ENCODE results near the gene PTPRF.

PTPRF gene

DNA sequence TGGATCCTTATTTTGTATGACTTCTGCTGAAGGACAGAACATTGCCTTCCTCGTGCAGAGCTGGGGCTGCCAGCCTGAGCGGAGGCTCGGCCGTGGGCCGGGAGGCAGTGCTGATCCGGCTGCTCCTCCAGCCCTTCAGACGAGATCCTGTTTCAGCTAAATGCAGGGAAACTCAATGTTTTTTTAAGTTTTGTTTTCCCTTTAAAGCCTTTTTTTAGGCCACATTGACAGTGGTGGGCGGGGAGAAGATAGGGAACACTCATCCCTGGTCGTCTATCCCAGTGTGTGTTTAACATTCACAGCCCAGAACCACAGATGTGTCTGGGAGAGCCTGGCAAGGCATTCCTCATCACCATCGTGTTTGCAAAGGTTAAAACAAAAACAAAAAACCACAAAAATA lies 91.8 kb downstream of the PTPRF start:
- DNase-seq (ENCODE audit: low read depth) = peak; percentile 89
- TF ChIP-seq, protein P1, sequence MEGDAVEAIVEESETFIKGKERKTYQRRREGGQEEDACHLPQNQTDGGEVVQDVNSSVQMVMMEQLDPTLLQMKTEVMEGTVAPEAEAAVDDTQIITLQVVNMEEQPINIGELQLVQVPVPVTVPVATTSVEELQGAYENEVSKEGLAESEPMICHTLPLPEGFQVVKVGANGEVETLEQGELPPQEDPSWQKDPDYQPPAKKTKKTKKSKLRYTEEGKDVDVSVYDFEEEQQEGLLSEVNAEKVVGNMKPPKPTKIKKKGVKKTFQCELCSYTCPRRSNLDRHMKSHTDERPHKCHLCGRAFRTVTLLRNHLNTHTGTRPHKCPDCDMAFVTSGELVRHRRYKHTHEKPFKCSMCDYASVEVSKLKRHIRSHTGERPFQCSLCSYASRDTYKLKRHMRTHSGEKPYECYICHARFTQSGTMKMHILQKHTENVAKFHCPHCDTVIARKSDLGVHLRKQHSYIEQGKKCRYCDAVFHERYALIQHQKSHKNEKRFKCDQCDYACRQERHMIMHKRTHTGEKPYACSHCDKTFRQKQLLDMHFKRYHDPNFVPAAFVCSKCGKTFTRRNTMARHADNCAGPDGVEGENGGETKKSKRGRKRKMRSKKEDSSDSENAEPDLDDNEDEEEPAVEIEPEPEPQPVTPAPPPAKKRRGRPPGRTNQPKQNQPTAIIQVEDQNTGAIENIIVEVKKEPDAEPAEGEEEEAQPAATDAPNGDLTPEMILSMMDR (conservative IDR thresholded peaks at IDR 0.05; ENCODE audit: low read length) = no peak

DNA sequence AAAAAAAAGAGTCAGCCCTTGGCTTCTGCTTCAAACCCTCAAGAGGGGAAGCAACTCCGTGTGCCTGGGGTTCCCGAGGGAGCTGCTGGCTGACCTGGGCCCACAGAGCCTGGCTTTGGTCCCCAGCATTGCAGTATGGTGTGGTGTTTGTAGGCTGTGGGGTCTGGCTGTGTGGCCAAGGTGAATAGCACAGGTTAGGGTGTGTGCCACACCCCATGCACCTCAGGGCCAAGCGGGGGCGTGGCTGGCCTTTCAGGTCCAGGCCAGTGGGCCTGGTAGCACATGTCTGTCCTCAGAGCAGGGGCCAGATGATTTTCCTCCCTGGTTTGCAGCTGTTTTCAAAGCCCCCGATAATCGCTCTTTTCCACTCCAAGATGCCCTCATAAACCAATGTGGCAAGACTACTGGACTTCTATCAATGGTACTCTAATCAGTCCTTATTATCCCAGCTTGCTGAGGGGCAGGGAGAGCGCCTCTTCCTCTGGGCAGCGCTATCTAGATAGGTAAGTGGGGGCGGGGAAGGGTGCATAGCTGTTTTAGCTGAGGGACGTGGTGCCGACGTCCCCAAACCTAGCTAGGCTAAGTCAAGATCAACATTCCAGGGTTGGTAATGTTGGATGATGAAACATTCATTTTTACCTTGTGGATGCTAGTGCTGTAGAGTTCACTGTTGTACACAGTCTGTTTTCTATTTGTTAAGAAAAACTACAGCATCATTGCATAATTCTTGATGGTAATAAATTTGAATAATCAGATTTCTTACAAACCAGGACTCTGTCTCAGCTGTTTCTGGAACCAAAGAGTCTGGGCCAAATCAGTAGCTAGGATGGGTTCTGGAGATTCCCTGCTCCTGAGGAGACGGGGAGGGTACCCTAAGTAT lies 92.5 kb downstream of the PTPRF start:
- peak; percentile 72 for DNase-seq (ENCODE audit: low read depth)
- H3K4me3 ChIP-seq (ENCODE audit: low read length) = no peak overlapping the region
- TF ChIP-seq, protein P1 (conservative IDR thresholded peaks at IDR 0.05; ENCODE audit: low read length) = no peak

More for the DNA sequence above, 91.8 kb downstream of the PTPRF start:
- H3K4me3 ChIP-seq (ENCODE audit: low read length) = no peak overlapping the region

DNA sequence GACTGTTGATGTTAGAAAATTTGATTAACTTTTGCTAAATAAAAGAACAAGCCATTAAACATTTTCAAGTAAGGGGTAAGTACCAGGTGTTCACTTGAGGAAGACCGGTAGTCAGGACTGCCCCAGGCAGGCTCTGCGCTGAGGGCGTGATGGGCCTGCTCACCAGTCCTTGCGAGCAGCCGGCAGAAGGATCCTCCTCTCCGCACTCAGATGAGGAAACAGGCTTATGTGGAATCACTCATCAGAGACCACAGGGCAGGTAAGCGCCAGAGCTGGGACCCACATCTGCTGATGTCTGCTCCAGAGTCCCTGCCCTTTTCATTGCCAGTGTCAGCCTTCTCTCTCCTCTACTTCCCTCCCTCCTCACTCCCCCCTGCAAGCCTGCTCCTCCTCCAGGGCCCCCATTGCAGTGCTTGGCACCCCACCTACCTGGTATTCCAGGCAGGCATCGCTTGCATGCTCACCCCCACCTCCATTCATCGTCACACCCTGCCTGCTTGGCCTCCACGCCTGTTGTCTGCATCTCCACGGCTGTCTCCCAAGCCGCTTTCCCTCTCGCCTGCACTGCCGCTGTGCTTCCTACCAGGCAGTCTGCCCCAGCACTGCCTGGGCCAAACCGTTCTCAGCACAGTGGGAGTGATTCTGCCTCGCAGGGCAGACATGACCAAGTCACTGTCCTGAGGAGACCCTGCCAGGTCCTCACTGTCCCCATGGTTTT lies 94.5 kb downstream of the PTPRF start:
- no peak for DNase-seq (ENCODE audit: low read depth)
- TF ChIP-seq, protein P1 (conservative IDR thresholded peaks at IDR 0.05; ENCODE audit: low read length) = no peak
- H3K4me3 ChIP-seq (ENCODE audit: low read length) = no peak overlapping the region

DNA sequence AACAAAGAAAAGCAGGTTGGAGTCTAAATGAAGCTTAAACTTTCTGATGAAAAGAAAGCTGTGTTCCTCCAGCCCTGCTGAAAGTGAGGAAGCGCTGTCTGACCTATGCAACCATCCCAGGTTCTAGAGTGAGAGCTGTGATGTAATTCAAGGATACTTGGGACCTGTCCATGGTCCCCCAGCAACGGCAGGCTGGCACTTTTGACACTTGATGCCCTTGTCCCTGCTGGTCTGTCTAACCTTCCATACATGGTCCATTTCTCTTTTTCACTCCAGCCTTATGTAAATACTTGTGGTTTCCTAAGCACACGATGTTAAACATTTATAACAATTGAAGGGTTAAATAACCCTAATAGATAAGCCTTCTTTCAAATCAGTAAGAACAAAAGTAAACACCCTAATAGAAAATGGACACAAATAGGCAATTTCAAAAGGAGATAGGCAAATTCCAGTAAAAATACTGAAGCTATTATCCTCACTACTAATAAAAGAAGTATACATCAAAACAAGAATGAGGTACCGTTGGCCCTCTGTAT lies 101.5 kb downstream of the PTPRF start:
- DNase-seq (ENCODE audit: low read depth) = no peak
- TF ChIP-seq, protein P1 (conservative IDR thresholded peaks at IDR 0.05; ENCODE audit: low read length) = no peak
- H3K4me3 ChIP-seq (ENCODE audit: low read length) = no peak overlapping the region

DNA sequence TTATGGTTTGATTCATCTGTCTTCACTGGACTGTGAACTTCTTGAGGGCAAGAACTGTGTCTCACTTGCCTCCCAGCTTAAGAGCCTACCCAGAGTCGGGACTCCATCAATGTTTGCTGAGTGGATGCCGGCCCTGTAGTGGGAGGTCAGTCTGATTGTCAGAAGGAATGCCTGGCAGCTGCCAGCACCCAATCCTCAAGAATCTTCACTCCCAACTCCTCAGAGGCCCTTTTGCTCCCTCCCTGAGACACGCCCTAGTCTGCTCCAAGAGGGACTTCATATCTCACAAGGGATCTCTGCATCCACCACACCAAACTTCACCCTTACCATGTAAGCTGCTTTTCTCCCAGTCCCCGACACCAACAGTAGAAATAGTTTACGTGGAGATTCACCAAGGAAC lies 104.0 kb downstream of the PTPRF start:
- DNase-seq (ENCODE audit: low read depth) = peak; percentile 20
- no peak overlapping the region for H3K4me3 ChIP-seq (ENCODE audit: low read length)
- TF ChIP-seq, protein P1 (conservative IDR thresholded peaks at IDR 0.05; ENCODE audit: low read length) = no peak

DNA sequence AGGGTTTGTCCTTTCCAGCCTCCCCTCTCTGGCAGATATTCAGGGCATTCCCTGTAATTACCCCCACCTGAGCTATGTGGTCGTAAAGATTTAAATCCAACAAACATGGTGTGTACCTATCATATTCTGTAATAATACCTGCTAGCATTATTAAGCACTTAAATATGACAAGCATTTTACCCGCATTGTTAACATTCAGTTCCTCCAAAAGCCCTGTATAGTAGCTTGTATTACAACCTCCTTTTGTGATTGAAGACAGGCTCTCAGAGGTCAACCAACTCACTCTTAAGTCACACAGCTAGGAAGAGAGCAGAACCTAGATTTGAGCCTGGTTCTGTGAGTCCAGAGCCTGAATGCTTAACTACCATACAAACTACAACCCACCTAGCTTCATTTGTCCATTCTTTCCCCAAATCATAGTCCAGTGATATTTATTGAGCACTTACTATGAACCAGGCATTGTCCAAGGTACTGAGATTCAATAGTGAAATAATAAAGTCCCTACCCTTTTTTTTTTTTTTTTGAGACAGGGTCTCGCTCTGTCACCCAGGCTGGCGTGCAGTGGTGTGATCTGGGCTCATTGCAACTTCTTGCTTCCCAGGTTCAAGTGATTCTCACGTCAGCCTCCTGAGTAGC lies 105.4 kb downstream of the PTPRF start:
- TF ChIP-seq, protein P1 (conservative IDR thresholded peaks at IDR 0.05; ENCODE audit: low read length) = no peak
- no peak overlapping the region for H3K4me3 ChIP-seq (ENCODE audit: low read length)
- no peak for DNase-seq (ENCODE audit: low read depth)

Measured in AG10803 (cell line).